NCI-H1694 (cell line): ENCODE measurements around the gene NES.

Source experiments
- DNase-seq: peaks from one replicate; lab custom pipeline; 2025; lab: John Stamatoyannopoulos, UW

NES gene

DNA sequence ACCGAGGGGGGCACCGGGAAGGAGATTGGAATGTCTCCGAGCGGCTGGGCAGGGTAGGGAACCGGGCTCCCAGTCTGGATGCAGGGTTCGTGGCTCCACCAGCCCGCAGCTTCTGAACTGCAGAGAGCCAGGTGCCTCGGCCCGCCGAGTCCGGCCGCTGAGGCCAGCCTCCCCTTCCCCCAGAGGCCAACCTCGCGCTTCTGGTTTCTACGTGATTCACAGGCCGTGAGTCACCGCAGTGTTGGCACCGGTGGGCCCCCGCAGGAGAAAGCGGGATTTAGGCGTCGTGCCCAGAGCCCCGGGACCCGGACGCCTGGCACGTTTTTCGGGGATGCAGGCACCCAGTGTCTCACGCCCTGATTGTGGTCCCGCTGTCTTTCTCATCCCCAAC lies 27.7 kb upstream of the NES start:
- DNase-seq, result no peak

DNA sequence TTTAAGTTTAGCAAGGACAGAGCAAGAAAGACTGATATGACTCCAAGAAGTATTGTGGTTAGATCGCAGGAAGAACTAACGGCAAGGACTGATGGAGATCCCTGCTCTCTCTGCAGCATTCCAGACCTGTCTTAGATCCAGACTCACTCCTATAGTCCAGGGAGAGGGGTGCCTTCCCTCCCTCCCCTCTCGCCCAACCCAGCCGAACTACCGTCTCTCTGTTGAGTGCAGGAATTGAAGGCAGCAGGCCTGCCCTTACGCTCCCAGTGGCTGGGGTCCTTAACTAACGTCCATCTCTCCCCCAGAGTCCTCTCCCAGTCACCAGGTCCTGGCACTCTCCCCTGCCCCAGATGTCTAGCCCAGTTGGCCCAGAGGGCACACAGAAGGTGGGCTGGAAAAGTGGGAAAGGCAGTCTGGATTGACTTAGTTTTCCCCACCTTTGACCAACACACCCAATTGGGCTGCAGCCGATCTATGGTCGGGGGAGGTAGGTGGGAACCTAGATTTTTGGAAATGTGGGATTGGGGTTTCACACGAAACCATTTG lies 27.0 kb upstream of the NES start:
- DNase-seq, result no peak

GRCh38 chr1:156703741-156704140 lies 26.5 kb upstream of the NES start:
- DNase-seq, result no peak

DNA sequence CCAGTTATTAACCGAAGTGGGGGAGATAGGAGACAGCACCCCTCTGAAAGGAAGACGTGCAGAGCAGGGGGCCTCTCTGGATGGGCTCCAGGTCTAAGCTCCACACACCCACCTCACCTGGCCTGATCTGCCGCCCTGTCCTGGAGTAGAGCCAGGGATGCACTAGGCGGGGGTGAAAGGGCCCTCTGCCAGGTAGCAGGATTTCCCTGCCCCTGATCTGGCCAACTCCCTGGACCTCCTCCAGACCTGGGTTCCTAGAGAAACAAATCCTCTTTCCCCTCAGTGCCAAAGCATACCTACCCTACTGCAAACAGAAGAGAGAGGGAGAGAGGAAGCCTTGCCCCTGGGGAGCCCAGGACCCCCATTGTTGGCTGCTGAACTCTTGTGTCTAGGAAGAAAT lies 26.1 kb upstream of the NES start:
- no peak for DNase-seq

GRCh38 chr1:156700736-156701531 lies 23.7 kb upstream of the NES start:
- no peak for DNase-seq

DNA sequence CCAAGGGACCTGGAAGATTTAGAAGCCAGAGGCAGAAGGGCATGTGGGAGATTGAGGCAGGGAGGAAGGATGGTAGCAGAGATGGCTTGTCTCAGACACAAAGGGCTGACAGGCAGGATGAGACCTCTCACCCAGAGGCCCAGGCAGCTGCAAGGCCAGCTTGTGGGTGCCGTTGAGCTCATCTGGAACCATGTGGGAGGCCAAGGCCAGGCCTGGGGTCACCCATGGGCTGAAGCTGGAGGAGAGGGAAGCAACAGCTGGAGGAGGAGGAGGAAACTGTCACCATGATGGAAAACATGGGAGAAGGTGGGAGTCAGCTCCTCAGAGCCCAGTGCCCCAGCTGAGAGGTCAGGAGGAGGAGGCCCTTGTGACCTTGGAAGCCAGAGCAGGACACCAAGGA lies 21.8 kb upstream of the NES start:
- no peak for DNase-seq

GRCh38 chr1:156697481-156697880 lies 20.3 kb upstream of the NES start:
- DNase-seq, result no peak

DNA sequence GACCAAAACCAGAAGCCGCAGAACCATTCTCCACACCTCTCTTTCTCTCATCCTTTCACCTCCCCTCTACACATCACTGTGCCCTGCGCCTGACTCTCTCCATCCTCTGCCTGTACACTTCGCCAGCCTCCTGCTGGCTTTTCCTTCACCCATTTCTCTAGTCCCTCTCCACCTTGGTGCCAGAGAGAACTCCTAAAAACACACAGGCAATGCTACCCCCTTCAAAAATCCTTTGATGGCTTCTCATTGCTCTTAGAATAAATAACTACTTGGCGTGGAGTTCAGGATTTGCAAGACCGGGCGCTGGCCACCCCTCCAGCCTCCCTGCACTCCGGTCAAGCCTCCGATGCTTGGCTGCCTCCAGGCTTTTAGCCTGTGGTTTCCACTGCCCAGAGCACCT lies 19.5 kb upstream of the NES start:
- no peak for DNase-seq

- DNase-seq, result no peak
Observed at GRCh38 chr1:156694690-156694962, 17.4 kb upstream of the NES start.

- no peak for DNase-seq
Observed at GRCh38 chr1:156693848-156694689, 16.9 kb upstream of the NES start.

- no peak for DNase-seq
Observed at GRCh38 chr1:156692925-156693847, 16.0 kb upstream of the NES start.

GRCh38 chr1:156692441-156692924 lies 15.3 kb upstream of the NES start:
- no peak for DNase-seq

- no peak for DNase-seq
Observed at GRCh38 chr1:156691665-156692440, 14.6 kb upstream of the NES start.

DNA sequence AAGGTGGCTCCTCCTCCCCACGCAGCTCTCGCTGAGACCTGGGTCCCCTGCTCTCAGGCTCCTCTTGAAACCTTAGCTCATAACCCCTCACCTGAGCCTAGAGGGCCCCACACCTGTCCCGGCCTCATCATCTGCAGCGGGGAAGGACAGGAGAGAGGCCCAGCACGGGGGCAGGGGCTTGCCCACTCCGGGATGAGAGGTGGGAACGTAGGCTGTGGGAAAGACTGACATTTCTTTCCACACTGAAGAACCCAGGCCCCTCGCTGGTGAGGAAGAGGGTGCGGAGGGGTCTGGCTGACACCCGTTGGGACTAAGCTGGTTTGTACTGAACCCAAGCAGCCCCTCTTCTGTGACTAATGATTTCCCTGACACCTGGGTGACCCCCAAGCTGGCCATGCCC lies 14.0 kb upstream of the NES start:
- no peak for DNase-seq

- DNase-seq, result no peak
Observed at GRCh38 chr1:156690675-156691036, 13.4 kb upstream of the NES start.

- no peak for DNase-seq
Observed at GRCh38 chr1:156689953-156690674, 12.9 kb upstream of the NES start.

DNA sequence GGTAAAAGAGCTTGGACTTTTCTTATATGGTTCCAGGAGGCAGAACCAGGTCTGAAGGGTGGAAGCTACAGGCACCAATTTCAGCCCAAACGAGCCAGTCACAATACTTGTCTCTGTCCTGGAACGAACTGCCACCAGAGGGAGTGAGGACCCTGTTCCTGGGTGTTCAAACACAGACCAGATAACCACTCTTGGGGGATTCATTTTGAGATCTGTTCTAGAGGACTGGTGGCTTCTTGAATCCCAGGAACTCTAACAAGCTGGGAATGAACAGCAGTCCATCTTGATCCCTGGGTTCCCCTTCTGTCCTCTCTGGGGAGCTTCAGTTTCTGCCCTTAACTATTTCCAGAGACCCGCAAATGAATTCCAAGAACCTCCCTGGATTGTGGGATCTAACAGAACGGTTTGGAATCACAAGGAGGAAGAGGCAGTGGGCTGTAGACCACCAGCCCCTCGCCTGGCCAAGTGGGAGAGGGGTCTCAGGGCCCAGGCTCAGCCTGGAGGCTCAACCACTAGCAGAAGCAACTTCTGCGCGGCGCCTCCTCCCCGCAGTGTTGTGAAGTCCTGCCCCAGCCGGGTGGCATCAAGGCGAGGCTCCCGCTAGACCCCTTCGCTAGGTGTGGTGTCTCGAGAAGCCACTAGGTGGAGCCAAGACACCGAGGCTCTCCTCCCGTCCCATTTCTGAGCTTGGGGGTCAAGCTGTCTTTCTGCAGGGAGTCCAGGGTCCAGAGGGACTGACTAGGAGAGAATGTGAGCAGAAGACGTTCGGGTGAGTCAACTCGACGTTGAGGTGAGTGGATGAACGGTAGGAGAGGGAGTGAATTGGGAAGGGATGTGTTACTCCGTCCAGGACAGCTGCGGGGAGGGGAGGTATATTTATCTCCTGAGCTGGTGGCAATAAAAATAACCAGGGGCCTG lies 12.1 kb upstream of the NES start:
- DNase-seq, result peak; percentile 94

GRCh38 chr1:156684227-156684782 lies 7.1 kb upstream of the NES start:
- no peak for DNase-seq

GRCh38 chr1:156682166-156682890 lies 5.1 kb upstream of the NES start:
- no peak for DNase-seq
